K562 (cell line): ENCODE results near the gene FYTTD1. TPM values are rescaled to one million over a fixed set of nuclear protein-coding genes. Genes with fewer than 3 reads are reported as not detected.

Experiments used
- AFF4 ChIP-seq: sonication (generic); formaldehyde crosslinking; IDR thresholded peaks from 2 replicates; pipeline ENCODE4 v1.8.0; 2023; ENCODE audit warnings: mild to moderate bottlenecking, missing genetic modification reagents
- BRD9 ChIP-seq: fragments of 450-650 bp; IDR thresholded peaks from 2 replicates; pipeline ENCODE4 v1.6.1; 2018; ENCODE audit warnings: low read depth; ENCODE audit not compliant: partially characterized antibody
- EZH2 ChIP-seq: IDR thresholded peaks from 2 replicates; pipeline ENCODE4 v1.6.1; 2012; ENCODE audit warnings: low read depth, mild to moderate bottlenecking, inconsistent platforms, low read length, borderline replicate concordance
- MAX ChIP-seq: sonication (generic); formaldehyde crosslinking; IDR thresholded peaks from 2 replicates; pipeline ENCODE4 v1.9.0; 2022; ENCODE audit warnings: mild to moderate bottlenecking, missing genetic modification reagents
- MIER1 ChIP-seq: fragments of 450-650 bp; IDR thresholded peaks from 2 replicates; pipeline ENCODE4 v1.6.1; 2016; ENCODE audit warnings: antibody characterized with exemption, mild to moderate bottlenecking, low read depth
- PCBP2 ChIP-seq: fragments of 200-400 bp; formaldehyde crosslinking; IDR thresholded peaks from 2 replicates; pipeline ENCODE4 v1.6.1; 2018; ENCODE audit warnings: low read length, low read depth, mild to moderate bottlenecking, moderate library complexity; ENCODE audit not compliant: poor library complexity, severe bottlenecking
- RERE ChIP-seq: sonication (generic); formaldehyde crosslinking; IDR thresholded peaks from 2 replicates; pipeline ENCODE4 v1.8.0; 2023; ENCODE audit warnings: missing genetic modification reagents, mild to moderate bottlenecking, borderline replicate concordance
- SFPQ ChIP-seq: fragments of 200-400 bp; formaldehyde crosslinking; IDR thresholded peaks from 2 replicates; pipeline ENCODE4 v1.6.1; 2017; ENCODE audit warnings: mild to moderate bottlenecking, low read depth, low read length, moderate library complexity
- SIN3A ChIP-seq, 2 experiments: fragments of 150-350 bp in 1 of 2; IDR thresholded peaks; 2 replicates each; pipeline ENCODE4 v1.6.1; 2011 to 2016; ENCODE audit warnings: borderline replicate concordance in 2 of 2, low read depth in 2 of 2, low read length in 2 of 2, mild to moderate bottlenecking in 2 of 2, moderate library complexity in 2 of 2; ENCODE audit not compliant: control insufficient read depth in 1 of 2
- TRIM24 ChIP-seq, 2 experiments: fragments of 450-650 bp; IDR thresholded peaks; 2 replicates each; pipeline ENCODE4 v1.6.1; 2016
- ZEB2 ChIP-seq: fragments of 450-650 bp; IDR thresholded peaks from 2 replicates; pipeline ENCODE4 v1.6.1; 2016
- ZNF124 ChIP-seq: sonication (generic); formaldehyde crosslinking; IDR thresholded peaks from 2 replicates; pipeline ENCODE4 v1.8.1; 2022; ENCODE audit warnings: missing genetic modification reagents
- ZNF511 ChIP-seq: sonication (generic); formaldehyde crosslinking; IDR thresholded peaks from 2 replicates; pipeline ENCODE4 v1.8.0; 2022; ENCODE audit warnings: mild to moderate bottlenecking, missing genetic modification reagents
- polyA plus RNA-seq, 8 experiments: library from polyadenylated mRNA; depleted of rRNA in 4 of 8; stranded (reverse) in 5 of 8; unstranded in 3 of 8; fragments of >200 nt; fragmentation: Nextera tagmentation in 2 of 8; fragmentation: Illumina TruSeq in 1 of 8; extraction: Ambion mirVana in 2 of 8; extraction: Trizol in 1 of 8; gene quantifications; 2 replicates each; pipeline versions ENCODE4 v1.2.1 to v1.2.3, GENCODE V29; 2011 to 2014; ENCODE audit warnings: inconsistent platforms in 1 of 8, missing spikeins in 1 of 8
- total RNA-seq, 7 experiments: library from RNA; depleted of rRNA in 6 of 7; stranded (reverse); fragments of >200 nt in 6 of 7; fragmentation: Illumina TruSeq in 2 of 7; extraction: Trizol in 2 of 7; gene quantifications; 2 replicates each; pipeline versions ENCODE4 v1.2.1 to v1.2.3, GENCODE V29; 2011 to 2021; ENCODE audit warnings: low replicate concordance in 1 of 7

Gene FYTTD1
- total and polyA plus RNA-seq, 9 of the 15 experiments (the other 6 are each of a cell fraction or from before 2014, with no cell fraction given), result 35.7 to 106 (median 76.3) TPM

- TF ChIP-seq AFF4 (peak; percentile 86; the same call in 1 of the 2 replicates), PCBP2 (peak; percentile 14), ZNF124 (CRISPR knock-in tag) (0 out of 2 replicates have a peak, but pooled peaks have one; percentile 67), MAX (CRISPR knock-in tag) (0 out of 2 replicates have a peak, but pooled peaks have one; percentile 36), EZH2 (no peak), ZEB2 (no peak), BRD9 (no peak), SIN3A (IDR thresholded peaks at IDR 0.05; ENCODE audit: borderline replicate concordance in 2 of 2, control insufficient read depth in 1 of 2, low read depth in 2 of 2, low read length in 2 of 2) (peak in 1 of 2 experiments; percentile 36; a peak in 1 of 4 replicates), TRIM24 (IDR thresholded peaks at IDR 0.05) (no peak), RERE (CRISPR knock-in tag) (no peak), SFPQ (no peak), MIER1 (no peak), ZNF511 (no peak)
Measured at GRCh38 chr3:197791113-197791891, 41.6 kb downstream of the FYTTD1 start, which contains the start of gene LRCH3 (continued).
